HG03565 (cell line): ENCODE data around the gene ANKRD31.
"Not testable (repeated sequence)": the region's sequence is repeated elsewhere in the genome, so short reads cannot be mapped to it uniquely, and the experiment has no call there.

Experiments
- ATAC-seq: cut with Tn5 transposase; IDR thresholded peaks from one replicate; pipeline ENCODE4 v1.9.1; 2021; ENCODE audit warnings: mild to moderate bottlenecking, moderate library complexity; ENCODE audit not compliant: unreplicated experiment

Gene ANKRD31

GRCh38 chr5:75236322-75237316 is at the start of gene ANKRD31:
TSS of gene ANKRD31 (minus strand) at chr5:75236878. CDS start at chr5:75236686, 192 bp downstream.
- ATAC-seq, result peak; percentile 94

- ATAC-seq, result no peak
Observed at GRCh38 chr5:75286211-75286773, 49.6 kb upstream of the ANKRD31 start.

- no peak for ATAC-seq
Observed at GRCh38 chr5:75282581-75282980, 45.9 kb upstream of the ANKRD31 start.

- ATAC-seq, result no peak
Observed at GRCh38 chr5:75281716-75282465, 45.2 kb upstream of the ANKRD31 start.

GRCh38 chr5:75279321-75279720 is 42.6 kb upstream of the ANKRD31 start:
- ATAC-seq, result no peak

GRCh38 chr5:75277463-75277862 is 40.8 kb upstream of the ANKRD31 start:
- no peak for ATAC-seq

GRCh38 chr5:75275756-75276155 is 39.1 kb upstream of the ANKRD31 start:
- ATAC-seq, result no peak

GRCh38 chr5:75275147-75275546 is 38.5 kb upstream of the ANKRD31 start:
- ATAC-seq, result no peak

GRCh38 chr5:75274486-75274885 is 37.8 kb upstream of the ANKRD31 start:
- ATAC-seq, result no peak

GRCh38 chr5:75270605-75271004 is 33.9 kb upstream of the ANKRD31 start:
- not testable (repeated sequence) for ATAC-seq

GRCh38 chr5:75265731-75266130 is 29.1 kb upstream of the ANKRD31 start:
- ATAC-seq, result no peak

- ATAC-seq, result no peak
Observed at GRCh38 chr5:75262271-75262670, 25.6 kb upstream of the ANKRD31 start.

- ATAC-seq, result no peak
Observed at GRCh38 chr5:75260708-75261107, 24.0 kb upstream of the ANKRD31 start.

- ATAC-seq, result not testable (repeated sequence)
Observed at GRCh38 chr5:75250452-75250851, 13.8 kb upstream of the ANKRD31 start.

- no peak for ATAC-seq
Observed at GRCh38 chr5:75245023-75245422, 8.3 kb upstream of the ANKRD31 start.

GRCh38 chr5:75243510-75243909 is 6.8 kb upstream of the ANKRD31 start:
- no peak for ATAC-seq

- no peak for ATAC-seq
Observed at GRCh38 chr5:75243100-75243499, 6.4 kb upstream of the ANKRD31 start.

- no peak for ATAC-seq
Observed at GRCh38 chr5:75242067-75242466, 5.4 kb upstream of the ANKRD31 start.

- ATAC-seq, result no peak
Observed at GRCh38 chr5:75239681-75240080, 3.0 kb upstream of the ANKRD31 start.

GRCh38 chr5:75235711-75236110 is 967 bp downstream of the ANKRD31 start:
- no peak for ATAC-seq

GRCh38 chr5:75234251-75234650 is 2.4 kb downstream of the ANKRD31 start:
- no peak for ATAC-seq
